Measurements from ENCODE around the gene GLT8D2.

Gene GLT8D2

DNA sequence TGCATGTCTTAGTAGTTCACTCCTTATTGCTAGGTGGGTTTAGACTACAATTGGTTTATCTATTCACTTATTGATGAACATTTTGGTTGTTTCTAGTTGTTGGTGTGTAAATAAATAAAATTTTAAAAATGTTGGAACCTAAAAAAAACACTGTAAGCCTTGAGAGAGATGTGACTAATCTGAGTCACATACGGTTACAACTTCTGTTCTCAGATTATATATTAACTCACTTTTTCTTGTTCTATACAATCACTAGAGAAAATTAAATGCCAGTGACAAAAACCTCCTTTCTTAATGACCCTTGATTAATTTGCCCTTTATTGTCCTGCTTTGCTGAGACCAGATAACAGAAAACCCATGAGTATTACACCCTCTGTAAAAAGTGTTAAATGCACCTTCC is 91.4 kb downstream of the GLT8D2 start:
- ATAC-seq = no peak
- TF ChIP-seq ZFP30 (CRISPR knock-in tag; IDR thresholded peaks at IDR 0.05) = no peak
- TF ChIP-seq ARNTL (CRISPR knock-in tag; IDR thresholded peaks at IDR 0.05; ENCODE audit: borderline replicate concordance, low read depth) = no peak
- TF ChIP-seq ZNF70 (CRISPR knock-in tag; IDR thresholded peaks at IDR 0.05) = no peak
- no peak for TF ChIP-seq GLIS3 (CRISPR knock-in tag; IDR thresholded peaks at IDR 0.05)
- no peak for TF ChIP-seq OSR1 (CRISPR knock-in tag; IDR thresholded peaks at IDR 0.05)
- TF ChIP-seq, protein P1, sequence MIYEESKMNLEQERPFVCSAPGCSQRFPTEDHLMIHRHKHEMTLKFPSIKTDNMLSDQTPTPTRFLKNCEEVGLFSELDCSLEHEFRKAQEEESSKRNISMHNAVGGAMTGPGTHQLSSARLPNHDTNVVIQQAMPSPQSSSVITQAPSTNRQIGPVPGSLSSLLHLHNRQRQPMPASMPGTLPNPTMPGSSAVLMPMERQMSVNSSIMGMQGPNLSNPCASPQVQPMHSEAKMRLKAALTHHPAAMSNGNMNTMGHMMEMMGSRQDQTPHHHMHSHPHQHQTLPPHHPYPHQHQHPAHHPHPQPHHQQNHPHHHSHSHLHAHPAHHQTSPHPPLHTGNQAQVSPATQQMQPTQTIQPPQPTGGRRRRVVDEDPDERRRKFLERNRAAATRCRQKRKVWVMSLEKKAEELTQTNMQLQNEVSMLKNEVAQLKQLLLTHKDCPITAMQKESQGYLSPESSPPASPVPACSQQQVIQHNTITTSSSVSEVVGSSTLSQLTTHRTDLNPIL (CRISPR knock-in tag; IDR thresholded peaks at IDR 0.05; ENCODE audit: low read depth) = no peak
- TF ChIP-seq, protein P2, sequence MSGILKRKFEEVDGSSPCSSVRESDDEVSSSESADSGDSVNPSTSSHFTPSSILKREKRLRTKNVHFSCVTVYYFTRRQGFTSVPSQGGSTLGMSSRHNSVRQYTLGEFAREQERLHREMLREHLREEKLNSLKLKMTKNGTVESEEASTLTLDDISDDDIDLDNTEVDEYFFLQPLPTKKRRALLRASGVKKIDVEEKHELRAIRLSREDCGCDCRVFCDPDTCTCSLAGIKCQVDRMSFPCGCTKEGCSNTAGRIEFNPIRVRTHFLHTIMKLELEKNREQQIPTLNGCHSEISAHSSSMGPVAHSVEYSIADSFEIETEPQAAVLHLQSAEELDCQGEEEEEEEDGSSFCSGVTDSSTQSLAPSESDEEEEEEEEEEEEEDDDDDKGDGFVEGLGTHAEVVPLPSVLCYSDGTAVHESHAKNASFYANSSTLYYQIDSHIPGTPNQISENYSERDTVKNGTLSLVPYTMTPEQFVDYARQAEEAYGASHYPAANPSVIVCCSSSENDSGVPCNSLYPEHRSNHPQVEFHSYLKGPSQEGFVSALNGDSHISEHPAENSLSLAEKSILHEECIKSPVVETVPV (CRISPR knock-in tag; IDR thresholded peaks at IDR 0.05) = no peak
- TF ChIP-seq ZNF565 (CRISPR knock-in tag; conservative IDR thresholded peaks at IDR 0.05; ENCODE audit: low read depth) = no peak
- TF ChIP-seq, protein P3, sequence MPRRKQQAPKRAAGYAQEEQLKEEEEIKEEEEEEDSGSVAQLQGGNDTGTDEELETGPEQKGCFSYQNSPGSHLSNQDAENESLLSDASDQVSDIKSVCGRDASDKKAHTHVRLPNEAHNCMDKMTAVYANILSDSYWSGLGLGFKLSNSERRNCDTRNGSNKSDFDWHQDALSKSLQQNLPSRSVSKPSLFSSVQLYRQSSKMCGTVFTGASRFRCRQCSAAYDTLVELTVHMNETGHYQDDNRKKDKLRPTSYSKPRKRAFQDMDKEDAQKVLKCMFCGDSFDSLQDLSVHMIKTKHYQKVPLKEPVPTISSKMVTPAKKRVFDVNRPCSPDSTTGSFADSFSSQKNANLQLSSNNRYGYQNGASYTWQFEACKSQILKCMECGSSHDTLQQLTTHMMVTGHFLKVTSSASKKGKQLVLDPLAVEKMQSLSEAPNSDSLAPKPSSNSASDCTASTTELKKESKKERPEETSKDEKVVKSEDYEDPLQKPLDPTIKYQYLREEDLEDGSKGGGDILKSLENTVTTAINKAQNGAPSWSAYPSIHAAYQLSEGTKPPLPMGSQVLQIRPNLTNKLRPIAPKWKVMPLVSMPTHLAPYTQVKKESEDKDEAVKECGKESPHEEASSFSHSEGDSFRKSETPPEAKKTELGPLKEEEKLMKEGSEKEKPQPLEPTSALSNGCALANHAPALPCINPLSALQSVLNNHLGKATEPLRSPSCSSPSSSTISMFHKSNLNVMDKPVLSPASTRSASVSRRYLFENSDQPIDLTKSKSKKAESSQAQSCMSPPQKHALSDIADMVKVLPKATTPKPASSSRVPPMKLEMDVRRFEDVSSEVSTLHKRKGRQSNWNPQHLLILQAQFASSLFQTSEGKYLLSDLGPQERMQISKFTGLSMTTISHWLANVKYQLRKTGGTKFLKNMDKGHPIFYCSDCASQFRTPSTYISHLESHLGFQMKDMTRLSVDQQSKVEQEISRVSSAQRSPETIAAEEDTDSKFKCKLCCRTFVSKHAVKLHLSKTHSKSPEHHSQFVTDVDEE (CRISPR knock-in tag; IDR thresholded peaks at IDR 0.05) = no peak
- TF ChIP-seq SNAI2 (CRISPR knock-in tag; IDR thresholded peaks at IDR 0.05) = no peak
- TF ChIP-seq, protein P4, sequence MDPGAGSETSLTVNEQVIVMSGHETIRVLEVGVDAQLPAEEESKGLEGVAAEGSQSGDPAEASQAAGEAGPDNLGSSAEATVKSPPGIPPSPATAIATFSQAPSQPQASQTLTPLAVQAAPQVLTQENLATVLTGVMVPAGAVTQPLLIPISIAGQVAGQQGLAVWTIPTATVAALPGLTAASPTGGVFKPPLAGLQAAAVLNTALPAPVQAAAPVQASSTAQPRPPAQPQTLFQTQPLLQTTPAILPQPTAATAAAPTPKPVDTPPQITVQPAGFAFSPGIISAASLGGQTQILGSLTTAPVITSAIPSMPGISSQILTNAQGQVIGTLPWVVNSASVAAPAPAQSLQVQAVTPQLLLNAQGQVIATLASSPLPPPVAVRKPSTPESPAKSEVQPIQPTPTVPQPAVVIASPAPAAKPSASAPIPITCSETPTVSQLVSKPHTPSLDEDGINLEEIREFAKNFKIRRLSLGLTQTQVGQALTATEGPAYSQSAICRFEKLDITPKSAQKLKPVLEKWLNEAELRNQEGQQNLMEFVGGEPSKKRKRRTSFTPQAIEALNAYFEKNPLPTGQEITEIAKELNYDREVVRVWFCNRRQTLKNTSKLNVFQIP (CRISPR knock-in tag; IDR thresholded peaks at IDR 0.05; ENCODE audit: borderline replicate concordance, low read depth) = no peak
- no peak for TF ChIP-seq RARB (CRISPR knock-in tag; IDR thresholded peaks at IDR 0.05)
- no peak for TF ChIP-seq BACH2 (CRISPR knock-in tag; IDR thresholded peaks at IDR 0.05; ENCODE audit: borderline replicate concordance)
- no peak for TF ChIP-seq TOX (CRISPR knock-in tag; IDR thresholded peaks at IDR 0.05; ENCODE audit: borderline replicate concordance)
- no peak for TF ChIP-seq ZFP3 (CRISPR knock-in tag; IDR thresholded peaks at IDR 0.05)
- TF ChIP-seq, protein P5, sequence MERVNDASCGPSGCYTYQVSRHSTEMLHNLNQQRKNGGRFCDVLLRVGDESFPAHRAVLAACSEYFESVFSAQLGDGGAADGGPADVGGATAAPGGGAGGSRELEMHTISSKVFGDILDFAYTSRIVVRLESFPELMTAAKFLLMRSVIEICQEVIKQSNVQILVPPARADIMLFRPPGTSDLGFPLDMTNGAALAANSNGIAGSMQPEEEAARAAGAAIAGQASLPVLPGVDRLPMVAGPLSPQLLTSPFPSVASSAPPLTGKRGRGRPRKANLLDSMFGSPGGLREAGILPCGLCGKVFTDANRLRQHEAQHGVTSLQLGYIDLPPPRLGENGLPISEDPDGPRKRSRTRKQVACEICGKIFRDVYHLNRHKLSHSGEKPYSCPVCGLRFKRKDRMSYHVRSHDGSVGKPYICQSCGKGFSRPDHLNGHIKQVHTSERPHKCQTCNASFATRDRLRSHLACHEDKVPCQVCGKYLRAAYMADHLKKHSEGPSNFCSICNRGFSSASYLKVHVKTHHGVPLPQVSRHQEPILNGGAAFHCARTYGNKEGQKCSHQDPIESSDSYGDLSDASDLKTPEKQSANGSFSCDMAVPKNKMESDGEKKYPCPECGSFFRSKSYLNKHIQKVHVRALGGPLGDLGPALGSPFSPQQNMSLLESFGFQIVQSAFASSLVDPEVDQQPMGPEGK (CRISPR knock-in tag; IDR thresholded peaks at IDR 0.05; ENCODE audit: borderline replicate concordance) = no peak
- no peak for TF ChIP-seq ISL1 (CRISPR knock-in tag; IDR thresholded peaks at IDR 0.05)
- TF ChIP-seq CSDC2 (CRISPR knock-in tag; IDR thresholded peaks at IDR 0.05) = no peak
- no peak for TF ChIP-seq ZNF8 (CRISPR knock-in tag; IDR thresholded peaks at IDR 0.05)
- no peak for TF ChIP-seq TCF4 (CRISPR knock-in tag; IDR thresholded peaks at IDR 0.05; ENCODE audit: borderline replicate concordance)

DNA sequence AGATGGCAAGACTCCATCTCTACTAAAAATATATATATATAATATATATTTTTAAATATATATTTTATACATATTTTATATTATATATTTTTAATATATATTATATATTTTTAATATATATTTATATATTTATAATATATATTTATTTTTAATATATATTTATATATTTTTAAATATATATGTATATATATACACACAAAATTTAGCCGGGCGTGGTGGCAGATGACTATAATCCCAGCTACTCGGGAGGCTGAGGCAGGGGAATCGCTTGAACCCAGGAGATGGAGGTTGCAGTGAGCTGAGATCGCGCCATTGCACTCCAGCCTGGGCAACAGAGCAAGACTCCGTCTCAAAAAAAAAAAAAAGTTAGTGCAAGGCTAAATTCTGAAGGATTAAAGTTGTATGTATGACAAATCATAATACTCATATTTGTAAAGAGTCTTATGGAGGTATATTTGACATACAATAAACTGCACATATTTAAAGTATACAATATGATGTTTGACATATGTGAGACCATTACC is 92.1 kb downstream of the GLT8D2 start:
- no peak for ATAC-seq
- TF ChIP-seq ARNTL (CRISPR knock-in tag; IDR thresholded peaks at IDR 0.05; ENCODE audit: borderline replicate concordance, low read depth) (no peak), ZNF565 (CRISPR knock-in tag; conservative IDR thresholded peaks at IDR 0.05; ENCODE audit: low read depth) (no peak), GLIS3 (CRISPR knock-in tag; IDR thresholded peaks at IDR 0.05) (no peak)
- TF ChIP-seq, protein P5 (CRISPR knock-in tag; IDR thresholded peaks at IDR 0.05; ENCODE audit: borderline replicate concordance) = no peak

Data from SK-N-SH treated with all-trans-retinoic acid at 6 μM for 48 hours (cell line).